H1 (cell line): Measurements from ENCODE around the gene RASAL1.

Source experiments
- CHD2 ChIP-seq: IDR thresholded peaks from 2 replicates; pipeline ENCODE4 v1.6.1; 2012; ENCODE audit warnings: low read length, improper control_type of control experiment
- EZH2 ChIP-seq: fragments of 200-600 bp; sonication (generic); IDR thresholded peaks from 2 replicates; pipeline ENCODE4 v1.7.1; 2012; ENCODE audit warnings: low read depth, mild to moderate bottlenecking, moderate library complexity, low read length, inconsistent platforms; ENCODE audit not compliant: severe bottlenecking
- JUN ChIP-seq: IDR thresholded peaks from 2 replicates; pipeline ENCODE4 v1.6.1; 2011; ENCODE audit warnings: low read depth, mild to moderate bottlenecking, improper control_type of control experiment, low read length
- MAX ChIP-seq: IDR thresholded peaks from 2 replicates; pipeline ENCODE4 v1.6.1; 2012; ENCODE audit warnings: inconsistent platforms
- POLR2AphosphoS5 ChIP-seq: IDR thresholded peaks from 2 replicates; pipeline ENCODE4 v1.6.1; 2011; ENCODE audit warnings: low read depth, low read length
- POU5F1 ChIP-seq: IDR thresholded peaks from 2 replicates; pipeline ENCODE4 v1.6.1; 2011; ENCODE audit warnings: low read depth, mild to moderate bottlenecking, low read length, moderate library complexity
- SP1 ChIP-seq: IDR thresholded peaks from 2 replicates; pipeline ENCODE4 v1.6.1; 2011; ENCODE audit warnings: low read depth, low read length
- TAF1 ChIP-seq: IDR thresholded peaks from 2 replicates; pipeline ENCODE4 v1.6.1; 2011; ENCODE audit warnings: mild to moderate bottlenecking, low read depth, low read length
- TBP ChIP-seq: IDR thresholded peaks from 2 replicates; pipeline ENCODE4 v1.6.1; 2011; ENCODE audit warnings: low read depth, low read length, improper control_type of control experiment
- USF2 ChIP-seq: IDR thresholded peaks from 2 replicates; pipeline ENCODE4 v1.6.1; 2011; ENCODE audit warnings: low read length, improper control_type of control experiment
- TF ChIP-seq, protein P1 (sequence below), 3 experiments: IDR thresholded peaks; 1 replicate in 2 of 3; 2 replicates in 1 of 3; pipeline versions ENCODE4 v1.5.1 to v1.6.1; 2011; ENCODE audit warnings: low read length in 3 of 3, mild to moderate bottlenecking in 3 of 3, inconsistent platforms in 2 of 3, low read depth in 1 of 3, moderate library complexity in 1 of 3; ENCODE audit not compliant: insufficient read depth in 1 of 3; ENCODE audit errors: control extremely low read depth in 1 of 3

DNA sequence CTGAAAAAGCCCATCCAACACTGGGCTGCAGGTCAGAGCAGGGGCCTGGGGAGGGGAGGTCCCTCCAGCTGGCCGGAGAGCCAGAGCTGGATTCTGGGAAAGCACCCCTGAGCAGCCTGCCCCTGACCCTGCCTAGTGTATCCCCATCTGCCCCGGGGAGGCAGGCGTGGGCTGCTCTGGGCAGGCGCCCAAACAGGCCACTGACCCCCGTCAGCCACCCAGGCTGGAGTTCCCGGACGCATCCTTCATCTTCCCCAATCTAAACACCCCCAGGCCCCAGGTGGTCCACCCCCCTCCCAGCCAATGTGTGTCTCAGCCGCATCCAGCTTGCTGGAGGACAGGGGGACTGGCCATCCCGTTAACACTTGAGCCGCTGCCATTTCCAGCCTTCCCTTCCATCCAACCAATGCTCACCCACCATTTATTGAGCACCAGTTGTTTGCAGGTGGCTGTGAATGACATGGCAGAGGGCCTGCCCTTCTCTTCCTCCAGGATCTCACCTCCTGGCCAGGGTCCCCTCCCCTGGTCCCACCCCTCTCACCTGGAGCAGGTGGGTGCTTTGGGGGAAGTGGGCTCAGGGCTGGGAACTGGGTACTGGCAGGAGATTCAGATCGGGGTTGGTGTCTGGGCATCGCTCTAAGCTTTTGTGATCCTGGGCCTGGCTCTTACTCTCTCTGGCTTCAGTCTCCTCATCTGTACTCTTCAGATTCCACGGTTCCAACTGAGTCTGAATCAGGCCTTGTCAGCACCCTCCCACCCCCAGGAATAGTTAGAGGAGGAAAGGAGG lies 79.8 kb downstream of the RASAL1 start:
- TF ChIP-seq, protein P1, sequence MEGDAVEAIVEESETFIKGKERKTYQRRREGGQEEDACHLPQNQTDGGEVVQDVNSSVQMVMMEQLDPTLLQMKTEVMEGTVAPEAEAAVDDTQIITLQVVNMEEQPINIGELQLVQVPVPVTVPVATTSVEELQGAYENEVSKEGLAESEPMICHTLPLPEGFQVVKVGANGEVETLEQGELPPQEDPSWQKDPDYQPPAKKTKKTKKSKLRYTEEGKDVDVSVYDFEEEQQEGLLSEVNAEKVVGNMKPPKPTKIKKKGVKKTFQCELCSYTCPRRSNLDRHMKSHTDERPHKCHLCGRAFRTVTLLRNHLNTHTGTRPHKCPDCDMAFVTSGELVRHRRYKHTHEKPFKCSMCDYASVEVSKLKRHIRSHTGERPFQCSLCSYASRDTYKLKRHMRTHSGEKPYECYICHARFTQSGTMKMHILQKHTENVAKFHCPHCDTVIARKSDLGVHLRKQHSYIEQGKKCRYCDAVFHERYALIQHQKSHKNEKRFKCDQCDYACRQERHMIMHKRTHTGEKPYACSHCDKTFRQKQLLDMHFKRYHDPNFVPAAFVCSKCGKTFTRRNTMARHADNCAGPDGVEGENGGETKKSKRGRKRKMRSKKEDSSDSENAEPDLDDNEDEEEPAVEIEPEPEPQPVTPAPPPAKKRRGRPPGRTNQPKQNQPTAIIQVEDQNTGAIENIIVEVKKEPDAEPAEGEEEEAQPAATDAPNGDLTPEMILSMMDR (IDR thresholded peaks at IDR 0.05; ENCODE audit: control extremely low read depth in 1 of 3, insufficient read depth in 1 of 3, low read depth in 1 of 3, low read length in 3 of 3), result no peak
- TF ChIP-seq TBP, result no peak
- no peak for TF ChIP-seq SP1
- TF ChIP-seq JUN, result no peak
- no peak for TF ChIP-seq EZH2
- TF ChIP-seq TAF1, result no peak
- no peak for TF ChIP-seq USF2
- TF ChIP-seq POU5F1, result no peak
- TF ChIP-seq POLR2AphosphoS5, result no peak
- TF ChIP-seq CHD2, result no peak
- no peak for TF ChIP-seq MAX
